CD4-positive, alpha-beta T cell treated with Interleukin-2 at 100 ng/mL for 4 hours (primary cell): Measurements from ENCODE around the gene SLCO1B3.

Experiments used
- DNase-seq: peaks from one replicate; pipeline ENCODE4 v3.0.0-alpha.2; 2020; ENCODE audit warnings: low spot score

The SLCO1B3 gene

GRCh38 chr12:20883288-20883687 is 72.8 kb downstream of the SLCO1B3 start:
- no peak for DNase-seq

GRCh38 chr12:20885116-20885515 is 74.6 kb downstream of the SLCO1B3 start:
- DNase-seq = no peak

GRCh38 chr12:20885552-20885951 is 75.0 kb downstream of the SLCO1B3 start:
- DNase-seq = no peak

GRCh38 chr12:20917269-20917668 is 106.8 kb downstream of the SLCO1B3 start:
- DNase-seq = no peak

GRCh38 chr12:20917819-20918218 is 107.3 kb downstream of the SLCO1B3 start:
- DNase-seq = no peak

- DNase-seq = no peak
These were observed 121.4 kb downstream of the SLCO1B3 start for GRCh38 chr12:20931894-20932293.

GRCh38 chr12:20946732-20947131 is 136.2 kb downstream of the SLCO1B3 start:
- peak; percentile 2 for DNase-seq

GRCh38 chr12:20950248-20950647 is 139.7 kb downstream of the SLCO1B3 start:
- peak; percentile 15 for DNase-seq

- DNase-seq = no peak
These were observed 152.8 kb downstream of the SLCO1B3 start for GRCh38 chr12:20963303-20963702.

GRCh38 chr12:20963762-20964161 is 153.3 kb downstream of the SLCO1B3 start:
- DNase-seq = no peak
